HFFc6 (cell line): Measurements from ENCODE around the gene CSRNP3. TPM values are rescaled to one million over a fixed set of nuclear protein-coding genes. Genes with fewer than 3 reads are reported as not detected.

Source experiments
- DNase-seq: peaks from one replicate; pipeline ENCODE4 v3.0.0-alpha.2; 2018
- H3K27ac Mint-ChIP-seq: 2 replicates; pipeline ENCODE4 v1.8.0; 2020; ENCODE audit warnings: mild to moderate bottlenecking, mixed read lengths
- H3K27me3 Mint-ChIP-seq: 2 replicates; pipeline ENCODE4 v1.8.0; 2021; ENCODE audit warnings: mild to moderate bottlenecking, moderate library complexity, mixed read lengths; ENCODE audit not compliant: insufficient read depth
- H3K36me3 Mint-ChIP-seq: 2 replicates; pipeline ENCODE4 v1.8.0; 2021; ENCODE audit warnings: low read depth, mixed read lengths
- H3K4me1 Mint-ChIP-seq: 2 replicates; pipeline ENCODE4 v1.8.0; 2020; ENCODE audit warnings: low read depth, mixed read lengths
- H3K4me3 Mint-ChIP-seq: 2 replicates; pipeline ENCODE4 v1.8.0; 2020; ENCODE audit warnings: mild to moderate bottlenecking, moderate library complexity, mixed read lengths
- H3K9me3 Mint-ChIP-seq: 2 replicates; pipeline ENCODE4 v1.8.0; 2020; ENCODE audit warnings: mild to moderate bottlenecking, mixed read lengths
- total RNA-seq, 6 experiments: library from RNA; stranded (reverse); fragmentation: NEBNext Ultra II Directional; extraction: Animal tissue kit (Norgen Biotek cat#: 25700); gene quantifications; 2 replicates in 1 of 6; 3 replicates in 5 of 6; pipeline ENCODE4 v1.2.3, GENCODE V29; 2021
- TF ChIP-seq, protein P1 (sequence below): fragments of 200-600 bp; sonication (generic); IDR thresholded peaks from 2 replicates; pipeline ENCODE4 v1.5.0; 2021; ENCODE audit warnings: antibody characterized with exemption, mild to moderate bottlenecking

Gene CSRNP3
- total RNA-seq, 6 experiments from 2014 or later: 0.02 to 0.79 (median 0.31) TPM; not detected in 2

DNA sequence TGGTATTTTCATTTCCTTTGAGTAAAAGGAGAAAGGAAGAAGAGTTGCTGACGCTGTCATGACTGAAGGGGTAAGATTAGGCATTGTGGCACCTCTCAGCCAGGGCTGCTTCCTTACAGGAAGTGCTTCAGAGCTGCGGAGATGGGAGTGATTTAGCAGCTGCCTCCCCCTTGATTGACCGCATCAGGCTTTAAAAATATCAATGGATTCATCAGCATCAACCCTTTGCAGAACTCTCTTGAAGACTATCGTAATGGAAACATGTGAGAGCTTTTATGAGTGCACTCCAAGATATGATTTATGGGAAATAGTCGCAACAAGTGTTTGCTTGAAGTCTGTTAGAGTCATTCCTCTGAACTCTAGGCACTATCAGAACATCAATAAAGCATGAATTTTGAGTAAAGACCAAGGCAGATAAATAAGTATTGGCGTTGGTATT, 141.1 kb downstream of the CSRNP3 start:
- H3K36me3 Mint-ChIP-seq: no peaks in the 10 kb centered on the region
- H3K4me1 Mint-ChIP-seq: no peaks in the 10 kb centered on the region
- peaks cover 5% of the 10 kb centered on the region for H3K9me3 Mint-ChIP-seq
- H3K4me3 Mint-ChIP-seq: no peak overlapping the region
- no peak for DNase-seq
- H3K27me3 Mint-ChIP-seq: no peaks in the 10 kb centered on the region
- H3K27ac Mint-ChIP-seq: no peak overlapping the region
- TF ChIP-seq, protein P1, sequence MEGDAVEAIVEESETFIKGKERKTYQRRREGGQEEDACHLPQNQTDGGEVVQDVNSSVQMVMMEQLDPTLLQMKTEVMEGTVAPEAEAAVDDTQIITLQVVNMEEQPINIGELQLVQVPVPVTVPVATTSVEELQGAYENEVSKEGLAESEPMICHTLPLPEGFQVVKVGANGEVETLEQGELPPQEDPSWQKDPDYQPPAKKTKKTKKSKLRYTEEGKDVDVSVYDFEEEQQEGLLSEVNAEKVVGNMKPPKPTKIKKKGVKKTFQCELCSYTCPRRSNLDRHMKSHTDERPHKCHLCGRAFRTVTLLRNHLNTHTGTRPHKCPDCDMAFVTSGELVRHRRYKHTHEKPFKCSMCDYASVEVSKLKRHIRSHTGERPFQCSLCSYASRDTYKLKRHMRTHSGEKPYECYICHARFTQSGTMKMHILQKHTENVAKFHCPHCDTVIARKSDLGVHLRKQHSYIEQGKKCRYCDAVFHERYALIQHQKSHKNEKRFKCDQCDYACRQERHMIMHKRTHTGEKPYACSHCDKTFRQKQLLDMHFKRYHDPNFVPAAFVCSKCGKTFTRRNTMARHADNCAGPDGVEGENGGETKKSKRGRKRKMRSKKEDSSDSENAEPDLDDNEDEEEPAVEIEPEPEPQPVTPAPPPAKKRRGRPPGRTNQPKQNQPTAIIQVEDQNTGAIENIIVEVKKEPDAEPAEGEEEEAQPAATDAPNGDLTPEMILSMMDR: no peak

- Mint-ChIP-seq H3K9me3 (peaks cover 20% of the 10 kb centered on the region), H3K27ac (no peak overlapping the region), H3K4me1 (no peaks in the 10 kb centered on the region), H3K4me3 (no peak overlapping the region), H3K27me3 (no peaks in the 10 kb centered on the region), H3K36me3 (no peaks in the 10 kb centered on the region)
- DNase-seq: no peak
- TF ChIP-seq, protein P1: no peak
These were observed 148.4 kb downstream of the CSRNP3 start for GRCh38 chr2:165617741-165618481.

GRCh38 chr2:165618806-165619205, 149.3 kb downstream of the CSRNP3 start:
- Mint-ChIP-seq H3K4me1 (no peaks in the 10 kb centered on the region), H3K36me3 (no peaks in the 10 kb centered on the region), H3K9me3 (peaks cover 20% of the 10 kb centered on the region), H3K4me3 (no peak overlapping the region), H3K27ac (no peak overlapping the region), H3K27me3 (no peaks in the 10 kb centered on the region)
- TF ChIP-seq, protein P1: no peak
- DNase-seq: no peak

DNA sequence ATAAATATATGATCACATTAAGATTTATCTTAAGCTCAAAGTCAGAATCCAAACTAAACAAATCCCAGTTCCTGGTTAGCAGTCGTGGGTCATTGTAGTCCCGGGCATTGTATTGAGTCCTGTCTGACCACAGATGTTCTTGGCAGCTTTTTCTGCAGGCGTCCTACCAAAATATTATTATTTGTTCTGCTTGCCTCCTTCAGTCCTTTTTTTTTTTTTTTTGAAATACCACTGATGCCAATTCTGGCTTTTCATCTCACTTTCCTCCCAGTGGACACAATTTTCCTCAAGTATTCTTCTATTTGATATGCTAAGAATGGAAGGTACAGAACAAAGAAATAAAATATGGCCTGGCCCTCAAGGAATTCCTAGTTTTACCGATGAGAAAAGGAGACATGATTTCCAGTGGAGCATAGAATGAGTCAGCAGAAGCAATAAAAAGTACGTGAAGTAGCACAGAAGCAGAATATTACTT, 151.6 kb downstream of the CSRNP3 start:
- no peak for DNase-seq

GRCh38 chr2:165623161-165623560, 153.7 kb downstream of the CSRNP3 start:
- TF ChIP-seq, protein P1: no peak
- no peak overlapping the region for H3K4me3 Mint-ChIP-seq
- peaks cover 7% of the 10 kb centered on the region for H3K9me3 Mint-ChIP-seq
- H3K4me1 Mint-ChIP-seq: no peaks in the 10 kb centered on the region
- no peak for DNase-seq
- H3K36me3 Mint-ChIP-seq: no peaks in the 10 kb centered on the region
- H3K27me3 Mint-ChIP-seq: no peaks in the 10 kb centered on the region
- no peak overlapping the region for H3K27ac Mint-ChIP-seq

More for the DNA sequence above, 151.6 kb downstream of the CSRNP3 start:
- Mint-ChIP-seq H3K27me3 (no peaks in the 10 kb centered on the region), H3K36me3 (no peaks in the 10 kb centered on the region), H3K27ac (no peak overlapping the region), H3K4me1 (no peaks in the 10 kb centered on the region), H3K9me3 (peaks cover 20% of the 10 kb centered on the region), H3K4me3 (no peak overlapping the region)
- TF ChIP-seq, protein P1: no peak
